Activated CD8-positive, alpha-beta memory T cell treated with anti-CD3 and anti-CD28 coated beads for 36 hours (primary cell): ENCODE measurements around the gene MLC1. TPM values are rescaled to one million over a fixed set of nuclear protein-coding genes. Genes with fewer than 3 reads are reported as not detected.

Experiments
- CTCF ChIA-PET: fragments of 350-600 bp; sonication (Branson Sonifier 250); formaldehyde crosslinking; loops from one replicate; lab custom pipeline; 2021; ENCODE audit warnings: antibody characterized with exemption; lab: Charles Lee
- POLR2A ChIA-PET: fragments of 350-600 bp; sonication (Branson Sonifier 250); formaldehyde crosslinking; loops from one replicate; lab custom pipeline; 2021; ENCODE audit warnings: antibody characterized with exemption; lab: Charles Lee
- total RNA-seq, 2 experiments: library from RNA; stranded (reverse); gene quantifications; one replicate each; pipeline ENCODE4 v1.2.3, GENCODE V29; 2021

MLC1 gene
- under 1 TPM; 0.32 to 0.40 TPM for total RNA-seq

GRCh38 chr22:50085211-50085972 lies at the start of gene MLC1:
TSS of gene MLC1 (minus strand) at chr22:50085426. CDS start at chr22:50084902, 524 bp downstream.
- ChIA-PET POLR2A (no interaction called here), CTCF (interaction anchor here (1.3 kb wide), 1 partner anchor 8 kb away, joined by 3 read pairs; no protein-coding TSS in a partner anchor)

GRCh38 chr22:50134481-50134880 lies 49.3 kb upstream of the MLC1 start:
- ChIA-PET POLR2A (no interaction called here), CTCF (no interaction called here)

- ChIA-PET CTCF (no interaction called here), POLR2A (no interaction called here)
Observed at GRCh38 chr22:50131894-50132293, 46.7 kb upstream of the MLC1 start.

- ChIA-PET CTCF (interaction anchor here (0.9 kb wide), 1 partner anchor 98 kb away, joined by 3 read pairs; no protein-coding TSS in a partner anchor), POLR2A (no interaction called here)
Observed at GRCh38 chr22:50129121-50129736, 44.0 kb upstream of the MLC1 start.

- CTCF ChIA-PET: no interaction called here
- POLR2A ChIA-PET: no interaction called here
Observed at GRCh38 chr22:50125029-50125428, 39.8 kb upstream of the MLC1 start.

- POLR2A ChIA-PET: no interaction called here
- CTCF ChIA-PET: interaction anchor here (1.3 kb wide), 1 partner anchor 18 kb away, joined by 4 read pairs; no protein-coding TSS in a partner anchor
Observed at GRCh38 chr22:50123119-50123518, 37.9 kb upstream of the MLC1 start.

- ChIA-PET CTCF (no interaction called here), POLR2A (no interaction called here)
Observed at GRCh38 chr22:50121202-50121740, 36.0 kb upstream of the MLC1 start.

GRCh38 chr22:50119768-50120251 lies 34.6 kb upstream of the MLC1 start:
- CTCF ChIA-PET: no interaction called here
- POLR2A ChIA-PET: interaction anchor here (0.5 kb wide), 1 partner anchor 132 kb away, joined by 3 read pairs; no protein-coding TSS in a partner anchor

- CTCF ChIA-PET: no interaction called here
Observed at GRCh38 chr22:50119169-50119767, 34.0 kb upstream of the MLC1 start.

GRCh38 chr22:50118557-50119168 lies 33.4 kb upstream of the MLC1 start:
- CTCF ChIA-PET: no interaction called here
- POLR2A ChIA-PET: no interaction called here

More at GRCh38 chr22:50119169-50119767, 34.0 kb upstream of the MLC1 start:
- POLR2A ChIA-PET: no interaction called here

GRCh38 chr22:50118129-50118528 lies 32.9 kb upstream of the MLC1 start:
- CTCF ChIA-PET: no interaction called here
- POLR2A ChIA-PET: no interaction called here

- CTCF ChIA-PET: no interaction called here
- POLR2A ChIA-PET: interaction anchor here (0.6 kb wide), 1 partner anchor 47 kb away, joined by 4 read pairs; no protein-coding TSS in a partner anchor
Observed at GRCh38 chr22:50117168-50117762, 32.0 kb upstream of the MLC1 start.

- POLR2A ChIA-PET: no interaction called here
- CTCF ChIA-PET: interaction anchor here (0.9 kb wide), 1 partner anchor 11 kb away, joined by 3 read pairs; no protein-coding TSS in a partner anchor
Observed at GRCh38 chr22:50115693-50116092, 30.5 kb upstream of the MLC1 start.

- POLR2A ChIA-PET: interaction anchor here (0.6 kb wide), 1 partner anchor 178 kb away, joined by 5 read pairs; no protein-coding TSS in a partner anchor
- CTCF ChIA-PET: interaction anchor here (0.6 kb wide), 1 partner anchor 277 kb away, joined by 3 read pairs; no protein-coding TSS in a partner anchor
Observed at GRCh38 chr22:50114221-50115021, 29.2 kb upstream of the MLC1 start.

- POLR2A ChIA-PET: interaction anchor here (1.1 kb wide), 1 partner anchor 78 kb away, joined by 4 read pairs; no protein-coding TSS in a partner anchor
- CTCF ChIA-PET: no interaction called here
Observed at GRCh38 chr22:50112151-50113118, 27.2 kb upstream of the MLC1 start.

GRCh38 chr22:50111056-50111455 lies 25.8 kb upstream of the MLC1 start:
- CTCF ChIA-PET: interaction anchor here (1.0 kb wide), 1 partner anchor 93 kb away, joined by 3 read pairs; no protein-coding TSS in a partner anchor
- POLR2A ChIA-PET: interaction anchor here (0.7 kb wide), 2 partner anchors 8 to 85 kb away, joined by 6 read pairs; no protein-coding TSS in a partner anchor
